HepG2 (cell line): Measurements from ENCODE around the gene IQCN. TPM values are rescaled to one million over a fixed set of nuclear protein-coding genes. Genes with fewer than 3 reads are reported as not detected.

Experiments
- ARNT ChIP-seq: fragments of 450-650 bp; IDR thresholded peaks from 2 replicates; pipeline ENCODE4 v1.6.1; 2017
- CREB1 ChIP-seq, 2 experiments: fragments of 450-650 bp in 1 of 2; IDR thresholded peaks; 2 replicates each; pipeline ENCODE4 v1.6.1; 2016 to 2017; ENCODE audit warnings: control low read depth in 1 of 2, mild to moderate bottlenecking in 1 of 2, missing compliant biosample characterization in 1 of 2, missing genetic modification characterization in 1 of 2
- DMTF1 ChIP-seq: sonication (generic); formaldehyde crosslinking; IDR thresholded peaks from 2 replicates; pipeline ENCODE4 v1.4.0; 2020; ENCODE audit warnings: mild to moderate bottlenecking, missing genetic modification reagents
- EHMT2 ChIP-seq: fragments of 200-600 bp; sonication (generic); IDR thresholded peaks from 2 replicates; pipeline ENCODE4 v1.7.0; 2017; ENCODE audit warnings: antibody characterized with exemption, low read depth, low read length, borderline replicate concordance
- GLMP ChIP-seq: sonication (generic); formaldehyde crosslinking; IDR thresholded peaks from 2 replicates; pipeline ENCODE4 v1.9.0; 2021; ENCODE audit warnings: missing genetic modification reagents, mild to moderate bottlenecking, borderline replicate concordance
- HINFP ChIP-seq: sonication (generic); formaldehyde crosslinking; IDR thresholded peaks from 2 replicates; pipeline ENCODE4 v1.4.0; 2020; ENCODE audit warnings: low read depth, mild to moderate bottlenecking, missing genetic modification reagents
- IRF2 ChIP-seq: IDR thresholded peaks from 2 replicates; pipeline ENCODE4 v1.6.1; 2018; ENCODE audit warnings: missing genetic modification reagents, missing compliant biosample characterization
- MAFK ChIP-seq, 2 experiments: IDR thresholded peaks in 1 of 2; conservative IDR thresholded peaks in 1 of 2; 2 replicates each; pipeline ENCODE4 v1.6.1; 2011; ENCODE audit warnings: improper control_type of control experiment in 2 of 2, low read length in 2 of 2
- MZF1 ChIP-seq: sonication (generic); formaldehyde crosslinking; IDR thresholded peaks from 2 replicates; pipeline ENCODE4 v1.8.1; 2023; ENCODE audit warnings: mild to moderate bottlenecking, missing genetic modification reagents, borderline replicate concordance
- ONECUT2 ChIP-seq: sonication (generic); formaldehyde crosslinking; IDR thresholded peaks from 2 replicates; pipeline ENCODE4 v1.4.0; 2020; ENCODE audit warnings: missing genetic modification reagents
- SALL2 ChIP-seq: sonication (generic); formaldehyde crosslinking; IDR thresholded peaks from 2 replicates; pipeline ENCODE4 v1.8.1; 2023; ENCODE audit warnings: mild to moderate bottlenecking, missing genetic modification reagents, inconsistent platforms
- ZFP62 ChIP-seq: sonication (generic); formaldehyde crosslinking; IDR thresholded peaks from 2 replicates; pipeline ENCODE4 v1.4.0; 2020; ENCODE audit warnings: missing genetic modification reagents
- ZNF333 ChIP-seq: sonication (generic); formaldehyde crosslinking; IDR thresholded peaks from 2 replicates; pipeline ENCODE4 v1.4.0; 2020; ENCODE audit warnings: mild to moderate bottlenecking, missing genetic modification reagents, borderline replicate concordance
- ZNF512B ChIP-seq: sonication (generic); formaldehyde crosslinking; IDR thresholded peaks from 2 replicates; pipeline ENCODE4 v1.5.1; 2020; ENCODE audit warnings: missing genetic modification reagents, mild to moderate bottlenecking, borderline replicate concordance
- ZNF546 ChIP-seq: sonication (generic); formaldehyde crosslinking; conservative IDR thresholded peaks from 2 replicates; pipeline ENCODE4 v1.8.1; 2023; ENCODE audit warnings: mild to moderate bottlenecking, missing genetic modification reagents
- ZNF574 ChIP-seq: sonication (generic); formaldehyde crosslinking; IDR thresholded peaks from 2 replicates; pipeline ENCODE4 v1.4.0; 2020; ENCODE audit warnings: missing genetic modification reagents
- ZNF816 ChIP-seq: sonication (generic); formaldehyde crosslinking; IDR thresholded peaks from 2 replicates; pipeline ENCODE4 v1.8.0; 2022; ENCODE audit warnings: missing genetic modification reagents, mild to moderate bottlenecking, borderline replicate concordance
- ZNF879 ChIP-seq: sonication (generic); formaldehyde crosslinking; IDR thresholded peaks from 2 replicates; pipeline ENCODE4 v1.8.1; 2023; ENCODE audit warnings: missing genetic modification reagents
- polyA plus RNA-seq, 8 experiments: library from polyadenylated mRNA; depleted of rRNA in 3 of 8; stranded (reverse) in 7 of 8; unstranded in 1 of 8; fragments of >200 nt; fragmentation: Illumina TruSeq in 4 of 8; extraction: Trizol in 4 of 8; gene quantifications; 2 replicates each; pipeline versions ENCODE4 v1.2.1 to v1.2.3, GENCODE V29; 2011 to 2016; ENCODE audit warnings: low read depth in 4 of 8, missing spikeins in 1 of 8, mixed read lengths in 1 of 8; ENCODE audit not compliant: insufficient read depth in 1 of 8
- total RNA-seq, 5 experiments: library from RNA; depleted of rRNA; stranded (reverse); fragments of >200 nt; fragmentation: Illumina TruSeq; extraction: Trizol; gene quantifications; 2 replicates each; pipeline ENCODE4 v1.2.3, GENCODE V29; 2016; ENCODE audit warnings: low read depth in 1 of 5

IQCN gene
- total and polyA plus RNA-seq, 2 of the 13 experiments (the other 11 are each of a cell fraction or from before 2014, with no cell fraction given) = 0.04 to 0.18 TPM

DNA sequence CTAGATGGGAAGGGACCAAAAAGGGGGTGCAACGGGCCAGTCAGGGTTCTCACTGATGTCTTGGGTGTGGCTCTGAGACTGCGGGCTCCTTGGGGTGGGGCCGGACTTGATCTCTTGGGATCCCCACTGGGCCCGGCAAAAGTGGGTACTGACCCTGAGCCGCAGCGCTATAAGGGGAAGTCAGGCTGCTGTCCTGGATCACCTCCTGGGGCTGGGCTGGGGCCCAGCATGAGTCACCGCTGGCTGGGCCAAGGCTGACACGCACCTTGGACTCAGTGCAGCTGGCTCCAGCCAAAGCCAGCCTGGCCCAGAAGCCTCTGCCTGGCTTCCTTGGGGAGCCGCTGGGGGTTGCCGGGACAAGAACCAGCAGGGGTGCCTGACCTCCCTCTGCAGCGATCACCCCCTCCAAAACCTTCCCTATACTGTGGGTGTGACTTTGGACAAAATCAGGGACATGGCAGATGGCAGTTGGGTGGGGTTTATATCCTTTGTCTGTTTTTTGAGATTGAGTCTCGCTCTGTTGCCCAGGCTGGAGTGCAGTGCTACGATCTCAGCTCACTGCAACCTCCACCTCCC is 617 bp upstream of the IQCN start (continued):
- peak; percentile 60 for TF ChIP-seq ZNF574 (CRISPR knock-in tag)
- TF ChIP-seq CREB1 (IDR thresholded peaks at IDR 0.05) = no peak
- TF ChIP-seq CREB1 (CRISPR knock-in tag; IDR thresholded peaks at IDR 0.05) = no peak
- no peak for TF ChIP-seq ARNT
- no peak for TF ChIP-seq HINFP (CRISPR knock-in tag)
- TF ChIP-seq MAFK (conservative IDR thresholded peaks at IDR 0.05 in 1 of 2, IDR thresholded peaks at IDR 0.05 in 1 of 2; ENCODE audit: low read length in 2 of 2) = no peak
- no peak for TF ChIP-seq ZNF333
- no peak for TF ChIP-seq ZFP62 (CRISPR knock-in tag)
- no peak for TF ChIP-seq GLMP (CRISPR knock-in tag)
- TF ChIP-seq SALL2 = peak; percentile 14; the same call in 1 of the 2 replicates
- TF ChIP-seq ZNF512B (CRISPR knock-in tag) = no peak
- TF ChIP-seq IRF2 (CRISPR knock-in tag) = peak; percentile 19; the same call in 1 of the 2 replicates
- TF ChIP-seq ZNF546 (CRISPR knock-in tag) = 0 out of 2 replicates have a peak, but pooled peaks have one; percentile 43
- peak; percentile 86; the same call in 1 of the 2 replicates for TF ChIP-seq MZF1 (CRISPR knock-in tag)
- TF ChIP-seq ZNF879 (CRISPR knock-in tag) = no peak
- TF ChIP-seq EHMT2 = no peak
- TF ChIP-seq DMTF1 (CRISPR knock-in tag) = no peak
- TF ChIP-seq ZNF816 = peak; percentile 52; the same call in 1 of the 2 replicates
- TF ChIP-seq ONECUT2 (CRISPR knock-in tag) = no peak
